Mesenchymal stem cell (in vitro differentiated cells and primary cell): ENCODE results near the gene MCM3.

Source experiments
- DNase-seq: peaks from one replicate; pipeline ENCODE4 v3.0.0-alpha.2; 2013
- H2AFZ ChIP-seq: one replicate; pipeline ENCODE4 v1.6.1; 2013; ENCODE audit warnings: low read depth, mild to moderate bottlenecking, control low read depth, inconsistent platforms, low read length, moderate library complexity
- H2AK5ac ChIP-seq: 2 replicates; pipeline ENCODE4 v1.6.1; 2013; ENCODE audit warnings: low read length, moderate library complexity, mild to moderate bottlenecking, inconsistent platforms; ENCODE audit not compliant: severe bottlenecking
- H2BK120ac ChIP-seq: one replicate; pipeline ENCODE4 v1.6.1; 2013; ENCODE audit warnings: low read depth, mild to moderate bottlenecking, inconsistent platforms, low read length, moderate library complexity
- H2BK12ac ChIP-seq, 2 experiments: one replicate each; pipeline ENCODE4 v1.6.1; 2013; ENCODE audit warnings: inconsistent platforms in 2 of 2, low read length in 2 of 2, mild to moderate bottlenecking in 2 of 2, moderate library complexity in 2 of 2, control low read depth in 1 of 2
- H2BK15ac ChIP-seq: one replicate; pipeline ENCODE4 v1.6.1; 2013; ENCODE audit warnings: mild to moderate bottlenecking, low read depth, inconsistent platforms; ENCODE audit not compliant: poor library complexity, severe bottlenecking
- H2BK5ac ChIP-seq: 2 replicates; pipeline ENCODE4 v1.6.1; 2013; ENCODE audit warnings: low read depth, mild to moderate bottlenecking, low read length, control low read depth, inconsistent platforms; ENCODE audit not compliant: poor library complexity, severe bottlenecking
- H3K14ac ChIP-seq, 2 experiments: one replicate each; pipeline ENCODE4 v1.6.1; 2013; ENCODE audit warnings: inconsistent platforms in 2 of 2, low read length in 2 of 2, control low read depth in 1 of 2, mild to moderate bottlenecking in 1 of 2, moderate library complexity in 1 of 2
- H3K18ac ChIP-seq, 2 experiments: one replicate each; pipeline ENCODE4 v1.6.1; 2013; ENCODE audit warnings: inconsistent platforms in 2 of 2, low read length in 2 of 2, control low read depth in 1 of 2, low read depth in 1 of 2, mild to moderate bottlenecking in 1 of 2
- H3K23ac ChIP-seq, 2 experiments: one replicate each; pipeline ENCODE4 v1.6.1; 2013; ENCODE audit warnings: inconsistent platforms in 2 of 2, low read length in 2 of 2, mild to moderate bottlenecking in 2 of 2, moderate library complexity in 2 of 2, control low read depth in 1 of 2
- H3K27ac ChIP-seq: 2 replicates; pipeline ENCODE4 v1.5.1; 2013; ENCODE audit warnings: mild to moderate bottlenecking, moderate library complexity, low read length, control low read depth, inconsistent platforms; ENCODE audit not compliant: poor library complexity, severe bottlenecking
- H3K27me3 ChIP-seq, 2 experiments: 2 replicates each; pipeline versions ENCODE4 v1.6.1 to v1.7.0; 2013; ENCODE audit warnings: low read length in 2 of 2, mild to moderate bottlenecking in 2 of 2, moderate library complexity in 2 of 2, control low read depth in 1 of 2, inconsistent platforms in 1 of 2; ENCODE audit not compliant: control insufficient read depth in 1 of 2, insufficient read depth in 1 of 2
- H3K36me3 ChIP-seq, 2 experiments: 2 replicates each; pipeline versions ENCODE4 v1.6.1 to v1.7.0; 2013; ENCODE audit warnings: low read length in 2 of 2, control low read depth in 1 of 2, inconsistent platforms in 1 of 2, low read depth in 1 of 2, mild to moderate bottlenecking in 1 of 2; ENCODE audit not compliant: insufficient read depth in 2 of 2, control insufficient read depth in 1 of 2
- H3K4ac ChIP-seq, 2 experiments: one replicate each; pipeline ENCODE4 v1.6.1; 2013; ENCODE audit warnings: inconsistent platforms in 2 of 2, low read length in 2 of 2, mild to moderate bottlenecking in 2 of 2, moderate library complexity in 2 of 2, control low read depth in 1 of 2, low read depth in 1 of 2
- H3K4me1 ChIP-seq: 2 replicates; pipeline ENCODE4 v1.6.1; 2013; ENCODE audit warnings: low read depth, low read length, control low read depth; ENCODE audit not compliant: control insufficient read depth, insufficient read depth
- H3K4me2 ChIP-seq: 2 replicates; pipeline ENCODE4 v1.6.1; 2013; ENCODE audit warnings: low read length, mild to moderate bottlenecking, inconsistent platforms; ENCODE audit not compliant: poor library complexity, severe bottlenecking
- H3K4me3 ChIP-seq, 2 experiments: 2 replicates each; pipeline versions ENCODE4 v1.5.1 to v1.7.0; 2013; ENCODE audit warnings: low read length in 2 of 2, mild to moderate bottlenecking in 2 of 2, control low read depth in 1 of 2, low read depth in 1 of 2; ENCODE audit not compliant: insufficient read depth in 1 of 2
- H3K79me1 ChIP-seq: replicated peaks from 2 replicates; pipeline ENCODE4 v1.6.1; 2013; ENCODE audit warnings: mild to moderate bottlenecking, control low read depth, low read length, inconsistent platforms; ENCODE audit not compliant: poor library complexity, severe bottlenecking
- H3K9ac ChIP-seq: 2 replicates; pipeline ENCODE4 v1.7.0; 2013; ENCODE audit warnings: mild to moderate bottlenecking, low read length, moderate library complexity
- H3K9me3 ChIP-seq: 2 replicates; pipeline ENCODE4 v1.7.0; 2013; ENCODE audit warnings: mild to moderate bottlenecking, low read length; ENCODE audit not compliant: control insufficient read depth
- H4K8ac ChIP-seq: one replicate; pipeline ENCODE4 v1.6.1; 2013; ENCODE audit warnings: inconsistent platforms, mild to moderate bottlenecking, low read length, moderate library complexity
- H4K91ac ChIP-seq: one replicate; pipeline ENCODE4 v1.6.1; 2013; ENCODE audit warnings: mild to moderate bottlenecking, low read length, inconsistent platforms
- WGBS: methylation state at CpG from one replicate; pipeline ENCODE4 v1.1.7; 2013; ENCODE audit warnings: mixed read lengths; 5-methylcytosine and 5-hydroxymethylcytosine counted together

Gene MCM3

DNA sequence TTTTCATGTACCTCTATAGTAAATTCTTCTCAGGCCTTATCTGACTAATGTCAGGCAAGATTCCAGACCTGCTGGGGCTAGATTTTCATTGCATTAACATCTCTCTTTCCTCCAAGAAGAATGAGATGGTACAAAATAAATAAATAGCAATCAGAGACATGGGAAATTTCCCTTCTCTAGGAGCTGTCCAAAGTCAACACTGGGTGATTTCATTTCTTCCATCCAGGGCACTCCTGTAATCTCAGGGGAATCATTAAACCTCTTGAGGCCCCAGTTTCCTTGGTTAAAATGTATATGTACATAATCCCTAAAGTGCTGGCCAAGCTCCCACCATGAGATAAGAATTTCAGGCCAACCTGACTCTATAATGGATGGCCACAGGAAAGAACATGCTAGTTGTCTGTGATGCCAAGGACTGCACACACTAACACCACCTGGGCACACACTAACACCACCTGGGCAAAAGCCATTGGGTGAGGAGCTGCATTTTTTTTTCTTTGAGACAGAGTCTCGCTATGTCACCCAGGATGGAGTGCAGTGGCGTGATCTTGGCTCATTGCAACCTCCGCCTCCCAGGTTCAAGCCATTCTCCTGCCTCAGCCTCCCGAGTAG lies 41.2 kb downstream of the MCM3 start:
- Histone ChIP-seq H3K4me1 (no peaks in the 10 kb centered on the region), H2BK15ac (no peak overlapping the region), H3K4me2 (no peak overlapping the region), H3K9ac (no peak overlapping the region), H3K14ac (no peak overlapping the region), H2AFZ (no peak overlapping the region), H3K4ac (no peak overlapping the region), H3K27ac (no peak overlapping the region), H2AK5ac (no peak overlapping the region), H3K27me3 (peaks cover 15 to 17% of the 10 kb centered on the region in 2 experiments), H4K8ac (no peak overlapping the region), H2BK5ac (no peak overlapping the region), H2BK12ac (no peak overlapping the region), H3K23ac (no peak overlapping the region), H3K4me3 (no peak overlapping the region), H3K79me1 (no peaks in the 10 kb centered on the region), H3K36me3 (no peaks in the 10 kb centered on the region), H3K18ac (no peak overlapping the region), H4K91ac (no peak overlapping the region), H3K9me3 (no peaks in the 10 kb centered on the region), H2BK120ac (no peak overlapping the region)
- no peak for DNase-seq
- 90% methylated on average over 4 of the region's 4 CpGs for WGBS

DNA sequence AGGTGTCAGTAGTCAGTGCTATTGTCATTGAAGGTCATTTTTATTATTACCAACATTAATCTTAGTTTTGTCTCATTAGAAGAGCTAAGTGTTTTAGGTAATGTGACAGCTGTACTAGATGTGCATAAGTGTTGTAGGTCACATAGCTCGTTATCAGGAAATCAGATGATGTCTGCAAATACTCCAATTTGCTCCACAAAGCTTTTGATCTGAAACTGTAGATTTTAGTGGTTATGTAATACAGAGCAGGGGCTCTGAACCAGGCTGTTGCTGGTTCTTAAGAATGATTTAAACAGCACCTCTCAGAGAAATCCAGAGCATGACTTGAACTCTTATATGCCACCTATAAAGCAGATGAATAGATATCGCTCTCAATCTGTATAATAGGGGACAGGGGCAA lies 42.7 kb downstream of the MCM3 start:
- no peaks in the 10 kb centered on the region for H3K79me1 ChIP-seq
- H2BK15ac ChIP-seq = no peak overlapping the region
- DNase-seq = no peak
- 80% methylated on average over 2 of the region's 2 CpGs for WGBS
- H4K8ac ChIP-seq = no peak overlapping the region
- H3K14ac ChIP-seq = no peak overlapping the region
- no peak overlapping the region for H2AFZ ChIP-seq
- H3K9me3 ChIP-seq = no peaks in the 10 kb centered on the region
- H3K36me3 ChIP-seq = no peaks in the 10 kb centered on the region
- H2BK5ac ChIP-seq = no peak overlapping the region
- no peak overlapping the region for H2BK120ac ChIP-seq
- no peak overlapping the region for H3K27ac ChIP-seq
- H3K4me3 ChIP-seq = no peak overlapping the region
- no peak overlapping the region for H3K18ac ChIP-seq
- H2AK5ac ChIP-seq = no peak overlapping the region
- no peak overlapping the region for H3K9ac ChIP-seq
- H3K4ac ChIP-seq = no peak overlapping the region
- H2BK12ac ChIP-seq = no peak overlapping the region
- H3K4me2 ChIP-seq = no peak overlapping the region
- no peaks in the 10 kb centered on the region for H3K4me1 ChIP-seq
- H3K27me3 ChIP-seq = peaks cover 13 to 24% of the 10 kb centered on the region in 2 experiments
- H4K91ac ChIP-seq = no peak overlapping the region
- no peak overlapping the region for H3K23ac ChIP-seq

DNA sequence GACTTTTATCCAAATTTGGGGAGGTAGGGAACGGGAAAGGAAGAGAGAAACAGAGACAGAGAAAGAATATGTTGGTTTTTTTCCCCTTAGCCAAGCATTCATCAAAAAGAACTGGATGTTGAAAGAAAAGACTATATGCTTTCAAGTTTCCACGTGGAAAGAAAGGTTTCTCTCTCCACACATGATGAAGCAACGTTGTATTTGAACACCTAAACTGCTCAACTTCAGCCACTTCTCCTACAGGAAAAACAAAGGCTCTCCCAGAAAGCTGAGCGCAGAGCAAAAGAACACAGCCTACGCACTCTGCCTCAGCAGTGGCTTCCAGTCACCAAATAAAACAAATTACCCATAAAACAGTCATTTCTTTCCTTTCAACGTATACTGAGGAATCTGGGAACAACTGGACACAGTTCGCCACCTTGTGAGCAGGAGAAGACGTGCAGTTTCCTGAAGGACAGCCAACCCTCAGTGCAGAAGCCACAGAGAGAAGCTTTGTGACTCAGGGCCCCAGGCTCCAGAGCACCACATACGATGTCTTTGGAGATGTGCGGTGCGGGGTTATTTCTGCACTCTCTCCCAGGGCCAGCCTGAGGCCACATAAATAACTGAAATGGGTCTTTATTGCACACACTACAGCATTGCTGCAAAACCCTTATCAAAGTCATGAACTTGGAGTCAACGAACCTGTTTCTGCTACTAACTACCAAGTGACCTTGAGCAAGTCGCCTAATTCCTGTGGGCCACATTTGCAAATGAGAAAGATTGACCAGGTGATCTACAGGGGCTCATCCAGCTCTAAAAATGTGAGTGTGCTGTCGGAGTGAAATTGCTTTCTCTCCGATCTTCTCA lies 50.3 kb downstream of the MCM3 start:
- Histone ChIP-seq H3K27ac (no peak overlapping the region), H2AK5ac (no peak overlapping the region), H3K4me2 (no peak overlapping the region), H3K9ac (peak overlapping the region; percentile 28), H3K79me1 (no peaks in the 10 kb centered on the region), H3K27me3 (peaks cover 16 to 35% of the 10 kb centered on the region in 2 experiments), H4K91ac (no peak overlapping the region), H3K23ac (no peak overlapping the region), H3K36me3 (no peaks in the 10 kb centered on the region), H2BK5ac (no peak overlapping the region), H3K14ac (no peak overlapping the region), H2AFZ (no peak overlapping the region), H3K4me1 (no peaks in the 10 kb centered on the region), H3K4ac (no peak overlapping the region), H2BK12ac (no peak overlapping the region), H3K18ac (no peak overlapping the region), H4K8ac (no peak overlapping the region), H2BK15ac (no peak overlapping the region), H2BK120ac (no peak overlapping the region), H3K9me3 (no peaks in the 10 kb centered on the region), H3K4me3 (no peak overlapping the region)
- peak; percentile 39 for DNase-seq
- WGBS = 53% methylated on average over 15 of the region's 15 CpGs

DNA sequence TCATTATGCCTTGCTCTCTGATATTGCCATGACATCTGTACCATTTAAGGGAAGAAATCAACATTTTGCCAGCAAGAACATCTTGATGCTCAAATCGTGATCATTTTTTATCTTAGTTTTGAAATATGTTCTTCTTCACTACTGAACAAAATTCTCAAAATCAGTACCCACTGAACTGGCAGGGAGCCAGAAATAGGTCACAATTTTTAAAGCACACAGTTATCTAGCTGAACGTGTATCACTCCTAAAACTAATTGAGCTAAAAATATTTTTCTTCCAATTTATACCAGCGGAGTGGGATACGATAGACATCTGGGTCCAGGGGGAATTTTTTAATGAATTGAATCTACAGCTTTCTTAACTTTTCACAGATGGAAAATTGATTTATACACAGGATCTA lies 51.5 kb downstream of the MCM3 start:
- Histone ChIP-seq H3K23ac (no peak overlapping the region), H3K4me2 (no peak overlapping the region), H3K27ac (no peak overlapping the region), H3K9ac (no peak overlapping the region), H2BK120ac (no peak overlapping the region), H2AK5ac (no peak overlapping the region), H3K4me1 (no peaks in the 10 kb centered on the region), H3K4me3 (no peak overlapping the region), H3K79me1 (no peaks in the 10 kb centered on the region), H4K91ac (no peak overlapping the region), H3K18ac (no peak overlapping the region), H3K4ac (no peak overlapping the region), H4K8ac (no peak overlapping the region), H2AFZ (no peak overlapping the region), H2BK5ac (no peak overlapping the region), H2BK15ac (no peak overlapping the region), H3K14ac (no peak overlapping the region), H3K9me3 (no peaks in the 10 kb centered on the region), H3K27me3 (peaks cover 12 to 28% of the 10 kb centered on the region in 2 experiments), H3K36me3 (no peaks in the 10 kb centered on the region), H2BK12ac (no peak overlapping the region)
- no peak for DNase-seq
- 50% methylated on average over 1 of the region's 4 CpGs for WGBS
